ENCODE measurements around the gene CBLN3.
A peak's percentile ranks its signal among the peaks of the same experiment; 100 is the strongest.
"Not testable (repeated sequence)": the region's sequence is repeated elsewhere in the genome, so short reads cannot be mapped to it uniquely, and the experiment has no call there.

Gene CBLN3

GRCh38 chr14:24456980-24457379 lies 27.5 kb upstream of the CBLN3 start:
- Histone ChIP-seq H3K27ac (ENCODE audit: low read length) (no peak overlapping the region), H3K9ac (ENCODE audit: low read length) (no peak overlapping the region), H3K4me3 (ENCODE audit: low read length) (no peak overlapping the region), H3K27me3 (ENCODE audit: control insufficient read depth, insufficient read depth, low read length) (no peaks in the 10 kb centered on the region), H3K9me3 (ENCODE audit: control insufficient read depth, low read depth, low read length) (peaks cover 2% of the 10 kb centered on the region), H3K36me3 (ENCODE audit: control insufficient read depth, low read depth, low read length) (no peaks in the 10 kb centered on the region), H3K4me1 (ENCODE audit: control insufficient read depth, low read depth, low read length) (no peaks in the 10 kb centered on the region)

- H3K4me3 ChIP-seq (ENCODE audit: low read length); H3K36me3 ChIP-seq (ENCODE audit: control insufficient read depth, low read depth, low read length); H3K27me3 ChIP-seq (ENCODE audit: control insufficient read depth, insufficient read depth, low read length); H3K4me1 ChIP-seq (ENCODE audit: control insufficient read depth, low read depth, low read length); H3K9me3 ChIP-seq (ENCODE audit: control insufficient read depth, low read depth, low read length); H3K9ac ChIP-seq (ENCODE audit: low read length); H3K27ac ChIP-seq (ENCODE audit: low read length): not testable (repeated sequence)
These were observed 21.4 kb upstream of the CBLN3 start for GRCh38 chr14:24450828-24451227.

- H3K4me3 ChIP-seq (ENCODE audit: low read length) = peak overlapping the region; percentile 80
- no peaks in the 10 kb centered on the region for H3K4me1 ChIP-seq (ENCODE audit: control insufficient read depth, low read depth, low read length)
- peak overlapping the region; percentile 89 for H3K9ac ChIP-seq (ENCODE audit: low read length)
- H3K27ac ChIP-seq (ENCODE audit: low read length) = peak overlapping the region; percentile 68
- no peaks in the 10 kb centered on the region for H3K27me3 ChIP-seq (ENCODE audit: control insufficient read depth, insufficient read depth, low read length)
- no peaks in the 10 kb centered on the region for H3K9me3 ChIP-seq (ENCODE audit: control insufficient read depth, low read depth, low read length)
- H3K36me3 ChIP-seq (ENCODE audit: control insufficient read depth, low read depth, low read length) = peaks cover 24% of the 10 kb centered on the region
These were observed 13.7 kb upstream of the CBLN3 start for GRCh38 chr14:24443053-24443665.

GRCh38 chr14:24442240-24443052 lies 13.0 kb upstream of the CBLN3 start, which contains the start of gene SDR39U1:
TSS of gene SDR39U1 (minus strand) at chr14:24442776. CDS start at chr14:24442769, 7 bp downstream.
- Histone ChIP-seq H3K4me3 (ENCODE audit: low read length) (peak within 1 kb of the TSS; percentile 80), H3K9ac (ENCODE audit: low read length) (peak within 1 kb of the TSS; percentile 89), H3K36me3 (ENCODE audit: control insufficient read depth, low read depth, low read length) (peaks cover 31% of the 10 kb centered on the region), H3K4me1 (ENCODE audit: control insufficient read depth, low read depth, low read length) (no peaks in the 10 kb centered on the region), H3K27me3 (ENCODE audit: control insufficient read depth, insufficient read depth, low read length) (no peaks in the 10 kb centered on the region), H3K27ac (ENCODE audit: low read length) (peak within 1 kb of the TSS; percentile 68), H3K9me3 (ENCODE audit: control insufficient read depth, low read depth, low read length) (no peaks in the 10 kb centered on the region)

GRCh38 chr14:24441904-24442239 lies 12.4 kb upstream of the CBLN3 start:
- no peaks in the 10 kb centered on the region for H3K4me1 ChIP-seq (ENCODE audit: control insufficient read depth, low read depth, low read length)
- H3K36me3 ChIP-seq (ENCODE audit: control insufficient read depth, low read depth, low read length) = peaks cover 31% of the 10 kb centered on the region
- no peaks in the 10 kb centered on the region for H3K27me3 ChIP-seq (ENCODE audit: control insufficient read depth, insufficient read depth, low read length)
- no peaks in the 10 kb centered on the region for H3K9me3 ChIP-seq (ENCODE audit: control insufficient read depth, low read depth, low read length)
- H3K27ac ChIP-seq (ENCODE audit: low read length) = no peak overlapping the region
- H3K4me3 ChIP-seq (ENCODE audit: low read length) = peak overlapping the region; percentile 80
- peak overlapping the region; percentile 89 for H3K9ac ChIP-seq (ENCODE audit: low read length)

GRCh38 chr14:24441485-24441884 lies 12.0 kb upstream of the CBLN3 start:
- H3K9ac ChIP-seq (ENCODE audit: low read length) = peak overlapping the region; percentile 89
- H3K4me1 ChIP-seq (ENCODE audit: control insufficient read depth, low read depth, low read length) = no peaks in the 10 kb centered on the region
- peak overlapping the region; percentile 80 for H3K4me3 ChIP-seq (ENCODE audit: low read length)
- peaks cover 31% of the 10 kb centered on the region for H3K36me3 ChIP-seq (ENCODE audit: control insufficient read depth, low read depth, low read length)
- no peaks in the 10 kb centered on the region for H3K9me3 ChIP-seq (ENCODE audit: control insufficient read depth, low read depth, low read length)
- no peak overlapping the region for H3K27ac ChIP-seq (ENCODE audit: low read length)
- H3K27me3 ChIP-seq (ENCODE audit: control insufficient read depth, insufficient read depth, low read length) = no peaks in the 10 kb centered on the region

GRCh38 chr14:24440606-24441399 lies 11.3 kb upstream of the CBLN3 start:
- H3K9me3 ChIP-seq (ENCODE audit: control insufficient read depth, low read depth, low read length) = no peaks in the 10 kb centered on the region
- no peaks in the 10 kb centered on the region for H3K27me3 ChIP-seq (ENCODE audit: control insufficient read depth, insufficient read depth, low read length)
- no peak overlapping the region for H3K27ac ChIP-seq (ENCODE audit: low read length)
- peaks cover 31% of the 10 kb centered on the region for H3K36me3 ChIP-seq (ENCODE audit: control insufficient read depth, low read depth, low read length)
- no peak overlapping the region for H3K9ac ChIP-seq (ENCODE audit: low read length)
- no peaks in the 10 kb centered on the region for H3K4me1 ChIP-seq (ENCODE audit: control insufficient read depth, low read depth, low read length)
- H3K4me3 ChIP-seq (ENCODE audit: low read length) = no peak overlapping the region

- H3K9me3 ChIP-seq (ENCODE audit: control insufficient read depth, low read depth, low read length) = no peaks in the 10 kb centered on the region
- H3K27me3 ChIP-seq (ENCODE audit: control insufficient read depth, insufficient read depth, low read length) = no peaks in the 10 kb centered on the region
- peaks cover 31% of the 10 kb centered on the region for H3K36me3 ChIP-seq (ENCODE audit: control insufficient read depth, low read depth, low read length)
- H3K4me3 ChIP-seq (ENCODE audit: low read length) = no peak overlapping the region
- no peaks in the 10 kb centered on the region for H3K4me1 ChIP-seq (ENCODE audit: control insufficient read depth, low read depth, low read length)
- H3K9ac ChIP-seq (ENCODE audit: low read length) = no peak overlapping the region
- H3K27ac ChIP-seq (ENCODE audit: low read length) = no peak overlapping the region
These were observed 10.6 kb upstream of the CBLN3 start for GRCh38 chr14:24439830-24440605.

GRCh38 chr14:24439257-24439656 lies 9.8 kb upstream of the CBLN3 start:
- no peak overlapping the region for H3K27ac ChIP-seq (ENCODE audit: low read length)
- peaks cover 31% of the 10 kb centered on the region for H3K36me3 ChIP-seq (ENCODE audit: control insufficient read depth, low read depth, low read length)
- no peaks in the 10 kb centered on the region for H3K9me3 ChIP-seq (ENCODE audit: control insufficient read depth, low read depth, low read length)
- H3K27me3 ChIP-seq (ENCODE audit: control insufficient read depth, insufficient read depth, low read length) = no peaks in the 10 kb centered on the region
- no peak overlapping the region for H3K4me3 ChIP-seq (ENCODE audit: low read length)
- no peak overlapping the region for H3K9ac ChIP-seq (ENCODE audit: low read length)
- no peaks in the 10 kb centered on the region for H3K4me1 ChIP-seq (ENCODE audit: control insufficient read depth, low read depth, low read length)

GRCh38 chr14:24438223-24439097 lies 9.0 kb upstream of the CBLN3 start:
- Histone ChIP-seq H3K27ac (ENCODE audit: low read length) (no peak overlapping the region), H3K36me3 (ENCODE audit: control insufficient read depth, low read depth, low read length) (peaks cover 36% of the 10 kb centered on the region)

More at GRCh38 chr14:24438223-24439097, 9.0 kb upstream of the CBLN3 start:
- Histone ChIP-seq H3K9ac (ENCODE audit: low read length) (no peak overlapping the region), H3K4me1 (ENCODE audit: control insufficient read depth, low read depth, low read length) (no peaks in the 10 kb centered on the region), H3K4me3 (ENCODE audit: low read length) (no peak overlapping the region), H3K27me3 (ENCODE audit: control insufficient read depth, insufficient read depth, low read length) (no peaks in the 10 kb centered on the region), H3K9me3 (ENCODE audit: control insufficient read depth, low read depth, low read length) (no peaks in the 10 kb centered on the region)
